Sigmoid colon (tissue), 4 donors: ENCODE data around the gene ABHD17C.

Experiments
- CTCF ChIP-seq, 4 experiments: fragments of 450-650 bp in 3 of 4; fragments of 200-600 bp in 1 of 4; IDR thresholded peaks; one replicate each; pipeline ENCODE4 v1.5.1; 2016 to 2019; ENCODE audit warnings: antibody characterized with exemption in 4 of 4, mild to moderate bottlenecking in 3 of 4, moderate library complexity in 2 of 4
- EP300 ChIP-seq, 4 donors: sonication (generic); formaldehyde crosslinking; IDR thresholded peaks; one replicate each; pipeline ENCODE4 v1.6.1; 2017; ENCODE audit warnings: antibody characterized with exemption in 4 of 4

- no peak for TF ChIP-seq CTCF (IDR thresholded peaks at IDR 0.05)
- no peak for TF ChIP-seq EP300 (IDR thresholded peaks at IDR 0.05)
These were observed 54.5 kb downstream of the ABHD17C start for GRCh38 chr15:80749589-80749988.
